Stimulated activated CD8-positive, alpha-beta memory T cell treated with anti-CD3 and anti-CD28 coated beads, Interleukin-15, amount 100 ng/mL, for 4 hours (primary cell): ENCODE data around the gene SERPINC1.
"Not testable (repeated sequence)": the region's sequence is repeated elsewhere in the genome, so short reads cannot be mapped to it uniquely, and the experiment has no call there.

Experiments used
- DNase-seq, 2 donors: peaks; one replicate each; pipeline ENCODE4 v3.0.0-alpha.2; 2020; ENCODE audit warnings: low read depth in 2 of 2

SERPINC1 gene

DNA sequence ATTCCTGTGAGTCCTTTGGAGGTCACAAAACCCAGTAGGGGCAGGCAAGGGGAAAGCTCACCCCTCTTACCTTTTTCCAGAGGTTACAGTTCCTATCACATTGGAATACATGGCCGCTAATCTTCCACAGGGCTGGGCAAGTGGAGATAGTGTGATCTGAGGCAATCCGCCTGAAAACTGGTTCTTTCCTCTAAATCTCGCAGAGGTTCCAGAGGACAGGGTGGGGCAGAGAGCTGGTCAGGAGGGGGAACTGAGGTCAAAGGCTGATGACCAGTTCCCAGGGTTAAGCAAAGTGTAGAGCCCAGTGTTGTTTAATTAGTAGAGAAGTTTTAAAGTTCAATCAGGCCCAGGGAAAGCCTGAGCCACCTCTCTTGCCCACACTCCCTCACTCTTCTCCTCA is at the start of gene SERPINC1:
SERPINC1 (minus strand) TSS at position 179 of the 400 bp plus-strand sequence; CDS start at position 111, 68 bp downstream.
- DNase-seq, result no peak

DNA sequence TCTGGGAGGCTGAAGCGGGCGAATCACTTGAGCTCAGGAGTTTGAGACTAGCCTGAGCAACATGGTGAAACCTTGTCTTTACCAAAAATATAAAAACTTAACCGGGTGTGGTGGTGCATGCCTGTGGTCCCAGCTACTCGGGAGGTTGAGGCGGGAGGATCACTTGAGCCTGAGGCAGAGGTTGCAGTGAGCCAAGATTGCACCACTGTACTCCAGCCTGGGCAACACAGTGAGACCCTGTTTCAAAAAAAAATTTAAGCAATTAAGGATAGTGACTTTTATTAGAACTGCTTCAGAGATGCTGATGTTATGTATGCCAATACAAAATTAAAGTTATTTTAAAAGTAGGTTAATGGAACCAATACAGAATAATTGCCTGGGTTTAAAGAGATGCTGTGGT is 48.8 kb upstream of the SERPINC1 start:
- DNase-seq, result not testable (repeated sequence)

DNA sequence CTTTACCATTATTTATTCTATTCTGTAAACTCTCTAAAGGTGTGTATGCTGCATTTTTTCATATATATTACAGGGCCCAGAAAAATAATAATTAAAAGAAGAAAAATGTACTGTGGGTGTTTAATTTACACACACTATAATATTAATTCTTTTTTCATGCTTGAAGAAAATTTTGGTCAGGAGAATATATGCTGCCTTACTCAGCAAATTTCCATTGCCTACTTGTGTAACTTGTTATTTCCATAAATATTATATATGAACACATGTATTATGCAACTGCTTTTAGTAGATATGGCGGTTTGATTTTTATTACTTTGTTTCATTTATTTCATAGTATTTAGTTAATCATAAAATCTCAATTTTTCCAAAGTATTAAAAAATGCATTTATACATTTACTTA is 46.4 kb upstream of the SERPINC1 start:
- no peak for DNase-seq

DNA sequence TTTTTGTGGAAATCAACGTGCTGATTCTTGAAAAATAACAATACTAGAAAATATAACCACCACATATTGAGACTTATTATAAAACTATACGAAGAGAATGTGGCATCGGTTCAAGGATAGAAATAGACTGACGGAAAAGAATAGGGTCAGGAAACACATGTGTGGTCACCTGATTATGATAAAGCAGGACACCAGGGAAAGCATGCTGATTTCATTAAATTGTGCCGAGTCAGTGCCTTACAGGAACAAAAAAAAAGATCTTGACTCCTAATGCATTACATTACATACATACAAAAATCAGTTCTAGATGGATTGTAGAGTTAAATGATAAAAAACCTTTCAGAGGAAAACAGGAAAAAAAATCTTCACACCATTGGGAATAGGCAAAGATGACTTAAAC is 43.5 kb upstream of the SERPINC1 start:
- no peak for DNase-seq

DNA sequence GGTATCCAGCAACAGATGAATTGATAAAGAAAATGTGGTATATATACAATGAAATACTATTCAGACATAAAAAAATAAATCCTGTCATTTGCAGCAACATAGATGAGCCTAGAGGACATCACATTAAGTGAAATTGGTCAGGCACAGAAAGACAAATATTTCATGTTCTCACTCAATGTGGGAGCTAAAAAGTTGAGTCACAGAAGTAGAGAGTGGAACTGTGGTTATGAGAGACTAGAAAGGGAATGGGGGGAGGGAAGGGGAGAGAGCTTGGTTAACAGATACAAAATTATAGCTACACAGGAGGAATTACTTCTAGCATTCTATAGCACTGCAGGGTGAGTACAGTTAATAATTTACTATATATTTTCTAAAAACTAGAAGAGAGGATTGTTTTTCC is 37.1 kb upstream of the SERPINC1 start:
- no peak for DNase-seq

DNA sequence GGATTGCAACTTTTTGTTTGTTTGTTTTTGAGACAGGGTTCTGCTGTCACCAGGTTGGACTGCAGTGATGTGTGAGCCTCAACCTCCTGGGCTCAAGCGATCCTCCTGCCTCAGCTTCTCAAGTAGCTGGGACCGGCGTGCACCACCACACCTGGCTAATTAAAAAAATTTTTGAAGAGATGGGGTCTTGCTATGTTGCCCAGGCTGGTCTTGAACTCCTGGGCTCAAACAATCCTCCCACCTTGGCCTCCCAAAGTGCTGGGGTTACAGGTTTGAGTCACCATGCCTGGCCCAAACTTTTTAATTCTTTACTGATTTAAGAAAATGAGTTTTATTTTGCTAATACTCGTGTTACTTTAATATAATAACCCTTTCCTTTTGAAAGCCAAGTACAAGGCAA is 31.5 kb upstream of the SERPINC1 start:
- DNase-seq, result no peak

DNA sequence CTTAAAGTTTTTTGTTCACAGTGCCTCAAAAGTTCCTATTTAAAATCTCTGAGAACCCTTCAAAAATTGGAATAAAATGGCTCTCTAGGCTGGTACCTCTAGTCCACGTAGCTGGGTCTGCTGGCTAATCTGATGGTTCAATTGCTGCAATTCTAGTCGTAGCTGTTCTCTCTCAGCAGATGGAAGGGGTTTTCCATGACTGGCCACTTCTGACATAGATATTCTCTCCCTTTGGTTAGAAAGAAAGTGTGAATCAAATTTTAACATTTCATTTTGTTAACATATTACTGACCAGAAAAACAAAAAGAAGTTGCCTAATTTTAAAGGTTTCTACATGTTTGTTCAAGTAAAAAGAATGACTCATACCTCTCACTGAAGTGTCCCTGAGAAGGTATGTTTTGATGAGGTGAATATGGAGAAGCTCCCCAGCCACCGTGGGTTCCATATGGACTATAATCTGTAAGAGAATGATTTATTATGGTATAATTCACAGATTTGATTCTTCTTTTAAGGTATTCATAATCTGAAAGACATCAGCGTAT is 29.3 kb upstream of the SERPINC1 start:
- DNase-seq, result no peak

DNA sequence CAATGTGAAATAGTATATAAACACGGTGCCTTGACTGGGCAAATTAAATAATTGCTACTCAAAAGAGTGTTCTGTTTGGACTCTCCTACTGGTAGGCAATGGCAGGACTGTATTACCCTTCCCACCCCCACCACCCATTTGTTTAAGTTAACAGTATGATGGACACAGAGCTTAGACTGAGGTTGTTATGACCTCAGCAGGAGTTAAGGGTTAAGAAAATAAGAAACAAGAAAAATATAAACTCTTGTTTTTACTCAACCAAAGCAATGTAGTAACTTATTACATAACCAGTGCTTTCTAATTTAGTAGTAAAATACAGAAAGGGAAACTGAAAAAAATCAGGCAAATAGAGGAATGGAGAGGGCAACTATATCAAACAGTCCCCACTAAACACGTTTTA is 19.9 kb upstream of the SERPINC1 start:
- no peak for DNase-seq

DNA sequence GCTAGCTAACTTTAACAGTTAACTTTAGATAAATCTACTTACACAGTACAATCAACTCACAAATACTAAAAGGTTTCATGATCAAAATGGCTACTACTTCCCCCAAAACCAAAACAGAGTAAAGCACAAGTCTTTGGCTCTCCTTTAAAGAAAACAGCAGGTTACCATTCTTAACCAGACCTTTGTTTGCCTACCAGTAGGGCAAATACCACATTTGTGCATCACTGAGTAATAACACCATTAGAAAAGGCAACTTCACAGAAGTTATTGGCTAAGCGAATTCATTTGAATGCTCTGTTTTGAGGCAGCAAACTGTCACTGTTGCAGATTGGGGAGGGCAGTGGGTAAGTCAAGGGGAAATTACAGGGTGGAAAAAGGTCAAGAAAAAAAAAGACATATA is 17.3 kb upstream of the SERPINC1 start:
- no peak for DNase-seq

DNA sequence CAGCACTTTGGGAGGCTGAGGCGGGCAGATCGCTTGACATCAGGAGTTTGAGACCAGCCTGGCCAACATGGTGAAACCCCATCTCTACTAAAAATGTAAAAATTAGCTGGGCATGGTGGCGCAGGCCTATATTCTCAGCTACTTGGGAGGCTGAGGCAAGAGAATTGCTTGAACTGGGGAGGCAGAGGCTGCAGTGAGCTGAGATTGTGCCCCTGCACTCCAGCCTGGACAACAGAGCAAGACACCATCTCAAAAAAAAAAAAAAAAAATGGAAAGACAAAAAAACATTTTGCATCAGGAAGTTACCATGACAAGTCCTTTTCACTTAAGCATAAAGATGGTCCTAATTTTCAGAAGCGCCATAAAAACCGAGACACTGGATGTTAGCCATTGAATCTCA is 13.4 kb upstream of the SERPINC1 start:
- DNase-seq, result not testable (repeated sequence)

DNA sequence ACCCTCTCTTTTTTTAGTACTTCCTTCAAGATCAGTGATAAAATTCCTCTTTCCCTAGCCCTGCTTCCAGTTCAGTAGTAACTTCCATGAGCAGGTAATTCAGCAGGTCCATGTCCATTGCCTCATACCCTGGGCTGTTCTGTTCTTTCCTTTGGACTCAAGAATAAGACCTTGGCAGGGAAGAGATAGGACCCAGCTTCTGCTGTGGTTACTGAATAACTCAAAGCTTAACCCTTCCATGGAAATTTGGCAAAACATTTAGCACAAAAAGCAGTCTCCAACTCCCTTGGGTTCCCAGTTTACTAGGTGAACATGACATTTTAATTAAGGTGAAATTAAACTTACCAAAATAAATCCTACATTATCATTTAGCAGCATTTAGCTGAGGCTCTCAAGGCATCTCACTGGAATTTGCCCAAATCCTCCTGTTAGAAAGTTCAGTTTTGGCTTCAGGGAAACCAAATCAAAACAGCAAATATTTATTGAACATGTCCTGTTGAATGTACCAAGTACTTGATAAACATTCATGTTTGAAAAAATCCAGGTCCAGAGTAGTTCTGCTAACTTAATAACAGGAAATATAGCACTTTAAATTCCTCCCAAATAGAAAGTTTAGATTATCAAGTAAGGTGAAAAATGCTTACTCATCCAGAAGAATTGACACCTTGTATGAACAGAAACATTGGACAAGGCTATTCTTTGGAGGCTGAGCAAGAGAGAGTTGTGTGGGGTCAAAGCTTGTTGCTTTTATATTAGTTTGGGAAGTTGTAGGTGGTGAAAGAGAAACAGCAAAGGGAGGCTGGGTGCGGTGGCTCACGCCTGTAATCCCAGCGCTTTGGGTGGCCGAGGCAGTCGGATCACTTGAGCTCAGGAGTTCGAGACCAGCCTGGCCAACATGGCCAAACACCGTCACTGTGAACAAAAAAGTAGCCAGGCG is 8.4 kb upstream of the SERPINC1 start:
- DNase-seq, result no peak

DNA sequence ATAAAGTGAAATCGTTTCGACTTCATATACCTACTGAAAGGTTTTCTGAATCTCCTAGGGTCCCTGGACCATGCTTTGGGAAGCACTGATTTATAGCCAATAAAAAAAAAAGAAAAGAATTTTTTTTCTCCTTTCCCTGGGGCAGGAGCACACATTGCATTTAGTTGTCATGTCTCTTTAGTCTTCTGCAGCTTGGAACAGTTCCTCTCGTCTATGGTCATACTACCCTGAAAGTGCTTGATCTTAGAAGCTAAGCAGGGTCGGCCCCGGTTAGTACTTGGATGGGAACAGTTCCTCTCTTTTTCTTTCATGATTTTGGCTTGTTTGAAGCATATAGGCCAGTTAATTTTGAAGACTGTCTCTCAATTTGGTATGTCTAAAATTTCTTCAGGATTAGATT is 3.7 kb upstream of the SERPINC1 start:
- DNase-seq, result no peak

DNA sequence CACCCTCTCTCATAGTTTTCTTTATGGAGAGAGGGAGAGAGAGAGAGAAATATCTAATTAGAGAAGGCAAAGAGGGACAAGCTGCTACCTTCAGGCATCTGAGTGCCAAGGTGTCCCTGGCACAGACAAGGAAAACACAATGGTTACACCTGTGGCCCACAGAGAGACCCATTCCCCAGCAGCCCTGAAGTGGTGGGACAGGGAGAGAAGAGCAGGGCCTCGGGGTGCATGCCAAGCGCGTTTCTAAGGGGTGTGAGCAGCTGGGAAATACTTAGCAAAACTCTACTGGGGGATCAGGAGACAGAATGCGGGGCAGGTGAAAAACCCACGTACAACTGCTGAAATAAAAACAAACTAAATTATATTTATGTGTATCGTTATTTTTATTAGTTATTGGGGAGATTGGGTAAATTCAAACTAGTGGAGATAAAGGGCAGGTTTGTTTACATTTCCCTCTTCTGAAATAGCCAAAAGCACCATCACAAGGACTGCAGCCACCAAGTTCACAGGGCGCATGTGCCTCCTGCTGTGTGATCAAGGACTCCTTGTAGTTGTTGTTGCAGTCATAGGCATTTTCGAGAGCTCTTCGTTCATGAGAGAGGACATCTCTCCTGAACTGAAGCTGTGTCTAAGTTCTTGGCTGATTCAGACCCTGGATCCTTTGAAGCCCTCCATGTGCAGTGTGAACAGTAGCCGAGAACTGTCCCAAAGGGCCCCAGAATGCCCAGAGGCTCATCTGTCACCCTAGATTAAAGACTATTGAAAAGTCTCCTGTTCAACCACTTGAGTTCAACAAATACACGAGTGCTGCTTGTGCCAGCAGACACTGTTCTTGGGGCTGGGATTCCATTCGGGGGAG is 737 bp upstream of the SERPINC1 start:
- no peak for DNase-seq

DNA sequence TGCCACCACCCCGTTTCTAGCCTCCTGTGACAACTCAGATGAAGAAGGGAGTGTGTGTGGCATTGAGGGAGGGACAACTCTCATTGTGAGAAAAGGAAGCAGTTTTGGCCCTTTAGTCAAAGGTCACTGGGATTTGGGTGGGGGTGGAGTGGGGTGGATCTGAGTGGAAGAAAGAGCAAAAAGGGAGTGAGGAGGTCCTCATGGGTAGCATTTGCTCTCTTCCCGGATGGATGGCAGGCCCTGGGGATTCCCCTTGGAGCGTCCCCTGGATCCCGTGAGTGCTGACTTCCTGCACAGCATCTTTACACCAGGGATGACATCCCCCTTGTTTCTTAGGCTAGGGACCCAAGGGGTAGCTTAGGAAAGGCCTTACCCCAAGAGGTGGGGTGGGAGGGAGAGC is 460 bp downstream of the SERPINC1 start:
- no peak for DNase-seq

DNA sequence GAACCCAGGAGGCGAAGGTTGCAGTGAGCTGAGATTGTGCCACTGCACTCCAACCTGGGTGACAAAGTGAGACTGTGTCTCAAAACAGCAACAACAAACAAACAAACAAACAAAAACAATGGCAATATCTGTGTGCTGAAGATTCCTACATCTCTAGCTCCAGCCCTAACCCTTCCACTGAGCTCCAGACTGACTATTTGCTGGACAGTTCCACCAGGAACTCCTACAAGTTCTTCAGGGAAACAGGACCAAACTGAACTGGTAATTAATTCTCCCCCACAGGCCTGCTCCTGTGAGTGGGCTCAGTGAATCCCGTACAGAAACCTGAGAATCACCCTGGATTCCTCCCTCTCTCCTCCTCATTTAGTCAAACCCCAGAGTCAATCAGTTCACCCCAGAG is 1.5 kb downstream of the SERPINC1 start:
- DNase-seq, result no peak

DNA sequence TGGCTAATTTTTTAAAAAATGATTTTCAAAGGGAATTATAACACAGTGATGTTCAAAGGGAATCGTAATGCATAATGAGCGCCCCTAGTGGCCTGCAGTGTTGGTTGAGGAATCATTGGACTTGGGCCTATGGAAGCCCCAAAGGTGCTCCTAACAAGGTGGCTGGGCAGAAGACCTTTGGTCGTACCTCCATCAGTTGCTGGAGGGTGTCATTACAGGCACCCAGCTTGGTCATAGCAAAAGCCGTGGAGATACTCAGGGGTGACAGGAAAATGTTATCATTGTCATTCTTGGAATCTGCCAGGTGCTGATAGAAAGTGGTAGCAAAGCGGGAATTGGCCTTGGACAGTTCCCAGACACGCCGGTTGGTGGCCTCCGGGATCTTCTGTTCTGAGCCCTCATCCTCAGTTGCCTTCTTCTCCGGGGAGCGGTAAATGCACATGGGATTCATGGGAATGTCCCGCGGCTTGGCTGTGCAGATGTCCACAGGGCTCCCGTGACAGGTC is 2.7 kb downstream of the SERPINC1 start:
- no peak for DNase-seq

DNA sequence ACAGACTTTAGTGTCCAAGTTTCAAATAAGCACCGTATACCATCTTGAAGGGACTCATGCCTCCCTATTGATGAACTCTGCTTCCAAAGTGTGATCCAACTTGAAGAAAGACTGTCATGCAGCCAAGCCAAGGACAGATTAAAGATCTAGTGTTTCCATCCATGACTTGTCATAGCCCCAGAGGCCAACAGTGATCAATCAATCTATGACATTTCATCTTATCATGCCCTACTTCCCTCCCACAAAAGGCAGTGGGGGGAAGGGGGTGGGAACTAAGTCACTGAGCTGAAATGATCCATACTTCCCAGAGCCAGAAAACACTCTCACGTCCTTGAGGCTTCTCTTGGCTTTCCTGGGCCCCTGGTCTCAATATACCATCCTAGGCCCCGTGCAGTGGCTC is 4.0 kb downstream of the SERPINC1 start:
- DNase-seq, result no peak

DNA sequence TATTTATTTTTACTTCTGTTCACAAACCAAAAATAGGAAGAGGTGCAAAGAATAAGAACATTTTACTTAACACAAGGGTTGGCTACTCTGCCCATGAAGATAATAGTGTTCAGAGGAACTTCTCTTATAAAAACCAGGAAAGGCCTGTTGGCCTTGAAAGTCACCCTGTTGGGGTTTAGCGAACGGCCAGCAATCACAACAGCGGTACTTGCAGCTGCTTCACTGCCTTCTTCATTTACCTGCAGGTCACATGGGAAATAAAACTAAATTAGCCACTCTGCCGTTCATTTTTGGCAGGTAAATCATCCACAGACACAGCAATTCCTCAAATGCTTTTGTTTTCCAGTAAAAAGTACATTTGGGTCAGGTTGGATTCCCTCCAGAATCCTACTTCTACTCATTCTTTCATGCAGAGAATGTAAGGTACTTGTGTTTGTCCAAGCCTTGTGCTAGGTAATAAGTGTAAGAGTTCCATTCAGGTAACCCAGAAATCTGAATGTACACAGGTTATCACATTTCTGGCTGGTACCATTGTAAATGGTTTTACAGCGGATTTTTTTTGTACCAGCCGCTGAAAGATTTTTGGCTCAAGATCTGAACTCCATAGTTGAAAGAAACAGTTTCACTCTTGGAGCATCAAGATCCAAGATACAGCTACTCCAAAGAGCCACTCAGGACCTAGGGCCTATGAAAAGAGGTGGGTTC is 13.1 kb downstream of the SERPINC1 start:
- no peak for DNase-seq

DNA sequence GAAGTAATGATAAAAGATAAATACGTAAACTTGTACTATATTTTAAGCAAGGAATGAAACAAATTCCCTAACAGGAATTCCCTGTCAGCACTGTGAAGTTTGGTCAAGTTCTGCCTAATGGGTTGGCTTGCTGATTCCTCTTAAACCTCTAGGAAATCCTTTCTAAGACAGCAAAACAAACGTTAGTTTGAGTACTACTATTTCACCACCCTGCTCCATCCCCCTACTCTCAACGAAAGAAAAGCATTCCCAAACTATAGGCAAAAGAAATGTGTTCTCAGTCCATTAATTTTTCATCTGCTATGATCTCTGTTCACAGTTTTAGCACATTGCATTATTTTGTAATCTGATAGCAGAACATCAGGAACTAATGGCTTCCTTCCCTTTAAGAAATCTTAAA is 16.1 kb downstream of the SERPINC1 start:
- DNase-seq, result no peak

DNA sequence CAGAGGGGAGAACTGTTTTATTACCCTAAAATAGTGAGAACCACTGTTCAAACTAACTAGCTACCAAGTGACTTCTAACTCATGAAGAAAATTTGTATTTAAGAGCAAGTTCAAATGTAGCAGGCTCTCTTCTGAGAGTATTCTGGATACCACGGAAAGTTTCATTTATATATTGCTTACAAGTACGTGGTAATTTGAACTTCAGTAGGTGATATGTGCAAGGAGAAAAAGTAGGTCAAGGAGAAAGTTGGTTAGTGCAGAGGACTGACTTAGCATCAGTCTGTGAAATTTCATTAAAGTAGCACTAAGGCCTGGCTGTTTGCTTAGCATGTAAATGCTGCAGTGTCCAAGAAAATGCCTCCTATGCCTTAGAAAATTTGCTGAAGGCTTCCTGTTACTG is 16.7 kb downstream of the SERPINC1 start:
- DNase-seq, result no peak

DNA sequence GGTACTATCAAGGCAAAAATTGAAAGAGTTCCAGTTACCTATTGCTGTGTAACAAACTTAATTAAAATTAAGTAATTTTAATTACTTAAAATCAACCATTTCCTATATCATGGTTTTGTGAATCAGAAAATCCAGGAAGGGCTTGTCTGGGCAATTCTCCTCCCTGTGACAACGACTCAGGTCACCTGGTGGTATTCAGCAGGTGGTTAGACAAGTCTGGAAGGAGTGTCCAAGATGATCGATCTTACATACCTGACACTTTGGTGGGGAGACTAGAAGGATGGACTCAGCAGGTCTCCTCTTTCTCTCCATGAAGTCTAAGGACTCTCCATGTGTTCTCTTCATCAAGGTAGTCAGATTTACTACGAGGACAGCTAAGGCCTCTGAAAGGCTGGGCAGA is 22.9 kb downstream of the SERPINC1 start:
- DNase-seq, result no peak

DNA sequence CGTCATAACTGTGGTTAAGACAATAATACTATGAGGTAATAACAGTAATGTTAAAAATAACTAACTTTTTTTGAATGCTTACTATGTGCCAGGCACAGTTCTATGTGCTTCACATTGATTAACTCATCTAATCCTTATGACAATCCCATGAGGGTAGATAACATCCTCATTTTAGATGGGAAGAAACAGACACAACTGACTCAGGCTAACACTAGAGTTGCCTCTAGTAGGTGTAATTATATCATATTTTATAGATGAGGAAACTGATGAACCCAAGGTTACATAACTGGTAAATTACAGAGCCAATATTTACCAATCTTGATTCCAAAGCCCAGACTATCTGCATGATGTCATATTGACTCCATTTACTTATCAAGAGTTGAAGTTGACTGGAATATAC is 23.5 kb downstream of the SERPINC1 start:
- no peak for DNase-seq
